GM23338 (cell line): ENCODE results near the gene SFXN1. TPM values are rescaled to one million over a fixed set of nuclear protein-coding genes. Genes with fewer than 3 reads are reported as not detected.

Source experiments
- ATAC-seq: fragments of 200-7000 bp; cut with Tn5 transposase; 3 replicates; pipeline ENCODE4 v1.9.1; 2020
- DNase-seq: peaks from one replicate; pipeline ENCODE4 v3.0.0-alpha.2; 2015; ENCODE audit warnings: low spot score
- H2AFZ ChIP-seq: fragments of 200-600 bp; sonication (generic); 2 replicates; pipeline ENCODE4 v1.8.0; 2016; ENCODE audit warnings: antibody characterized with exemption, mild to moderate bottlenecking, moderate library complexity
- H3F3A ChIP-seq: fragments of 200-600 bp; sonication (generic); replicated peaks from 2 replicates; pipeline ENCODE4 v1.8.0; 2017; ENCODE audit warnings: antibody characterized with exemption, mixed run types, low read depth
- H3K27ac ChIP-seq: fragments of 200-600 bp; sonication (generic); 2 replicates; pipeline ENCODE4 v1.6.1; 2016; ENCODE audit warnings: low read depth
- H3K27me3 ChIP-seq: fragments of 200-600 bp; sonication (generic); 2 replicates; pipeline ENCODE4 v1.8.0; 2016; ENCODE audit warnings: mild to moderate bottlenecking, mixed run types, moderate library complexity; ENCODE audit not compliant: insufficient read depth
- H3K36me3 ChIP-seq: fragments of 200-600 bp; sonication (generic); 2 replicates; pipeline ENCODE4 v1.8.0; 2016; ENCODE audit warnings: mild to moderate bottlenecking; ENCODE audit not compliant: insufficient read depth
- H3K4me1 ChIP-seq: fragments of 200-600 bp; sonication (generic); 2 replicates; pipeline ENCODE4 v1.8.0; 2016; ENCODE audit warnings: mild to moderate bottlenecking, moderate library complexity; ENCODE audit not compliant: insufficient read depth
- H3K4me2 ChIP-seq: fragments of 200-600 bp; sonication (generic); 2 replicates; pipeline ENCODE4 v1.7.1; 2017; ENCODE audit warnings: mixed run types
- H3K4me3 ChIP-seq: fragments of 200-600 bp; sonication (generic); 2 replicates; pipeline ENCODE4 v1.6.1; 2016; ENCODE audit warnings: mixed run types
- H3K79me2 ChIP-seq: fragments of 200-600 bp; sonication (generic); replicated peaks from 2 replicates; pipeline ENCODE4 v1.8.0; 2017; ENCODE audit warnings: mild to moderate bottlenecking; ENCODE audit not compliant: insufficient read depth
- H3K9me2 ChIP-seq: fragments of 200-600 bp; sonication (generic); 2 replicates; pipeline ENCODE4 v1.8.0; 2017; ENCODE audit not compliant: insufficient read depth
- H4K20me1 ChIP-seq: fragments of 200-600 bp; sonication (generic); replicated peaks from 2 replicates; pipeline ENCODE4 v1.8.0; 2017; ENCODE audit warnings: mild to moderate bottlenecking; ENCODE audit not compliant: insufficient read depth
- H3K27ac Mint-ChIP-seq: 2 replicates; pipeline ENCODE4 v1.8.0; 2020; ENCODE audit warnings: inconsistent platforms, mild to moderate bottlenecking, moderate library complexity, mixed read lengths
- H3K27me3 Mint-ChIP-seq: 3 replicates; pipeline ENCODE4 v1.8.0; 2022; ENCODE audit warnings: low read depth, mild to moderate bottlenecking, moderate library complexity, mixed read lengths, inconsistent platforms; ENCODE audit not compliant: insufficient read depth, poor library complexity
- H3K36me3 Mint-ChIP-seq: 3 replicates; pipeline ENCODE4 v1.8.0; 2021; ENCODE audit warnings: low read depth, mild to moderate bottlenecking, inconsistent platforms, moderate library complexity, mixed read lengths
- H3K4me1 Mint-ChIP-seq: 3 replicates; pipeline ENCODE4 v1.8.0; 2020; ENCODE audit warnings: mild to moderate bottlenecking, inconsistent platforms, mixed read lengths
- H3K4me3 Mint-ChIP-seq: 3 replicates; pipeline ENCODE4 v1.8.0; 2021; ENCODE audit warnings: moderate library complexity, mild to moderate bottlenecking, inconsistent platforms, mixed read lengths
- H3K9me3 Mint-ChIP-seq: 3 replicates; pipeline ENCODE4 v1.8.0; 2020; ENCODE audit warnings: moderate library complexity, mild to moderate bottlenecking, inconsistent platforms, mixed read lengths
- CREB1 ChIP-seq: fragments of 250-450 bp; sonication (Bioruptor Pico); IDR thresholded peaks from 2 replicates; pipeline ENCODE4 v1.5.0; 2020; ENCODE audit warnings: low read depth, mild to moderate bottlenecking, moderate library complexity
- CTCF ChIP-seq, 2 experiments: fragments of 200-600 bp in 1 of 2; sonication (generic) in 1 of 2; conservative IDR thresholded peaks; 2 replicates each; pipeline versions ENCODE4 v1.5.1 to v1.6.1; 2016 to 2017; ENCODE audit warnings: antibody characterized with exemption in 2 of 2, low read depth in 2 of 2, mild to moderate bottlenecking in 2 of 2, moderate library complexity in 1 of 2
- ETS1 ChIP-seq: IDR thresholded peaks from 2 replicates; pipeline ENCODE4 v1.6.1; 2016; ENCODE audit warnings: antibody characterized with exemption
- EZH2 ChIP-seq: fragments of 200-600 bp; sonication (generic); IDR thresholded peaks from one replicate; pipeline ENCODE4 v1.8.0; 2017; ENCODE audit warnings: antibody characterized with exemption, mild to moderate bottlenecking, low read depth; ENCODE audit not compliant: unreplicated experiment
- EZH2phosphoT487 ChIP-seq: fragments of 200-600 bp; sonication (generic); IDR thresholded peaks from one replicate; pipeline ENCODE4 v1.8.1; 2018; ENCODE audit warnings: antibody characterized with exemption; ENCODE audit not compliant: unreplicated experiment
- JUNB ChIP-seq: IDR thresholded peaks from one replicate; pipeline ENCODE4 v1.6.1; 2016; ENCODE audit warnings: antibody characterized with exemption; ENCODE audit not compliant: unreplicated experiment
- NANOG ChIP-seq: IDR thresholded peaks from 2 replicates; pipeline ENCODE4 v1.6.1; 2016; ENCODE audit warnings: antibody characterized with exemption, borderline replicate concordance
- POLR2AphosphoS5 ChIP-seq: IDR thresholded peaks from 2 replicates; pipeline ENCODE4 v1.6.1; 2016; ENCODE audit warnings: antibody characterized with exemption, low read depth
- STAT1 ChIP-seq: IDR thresholded peaks from one replicate; pipeline ENCODE4 v1.6.1; 2016; ENCODE audit warnings: antibody characterized with exemption; ENCODE audit not compliant: unreplicated experiment
- ZNF114 ChIP-seq: fragments of 250-450 bp; sonication (Bioruptor Pico); IDR thresholded peaks from 2 replicates; pipeline ENCODE4 v1.5.0; 2020; ENCODE audit warnings: mild to moderate bottlenecking, moderate library complexity
- ZNF331 ChIP-seq: fragments of 250-450 bp; sonication (Bioruptor Pico); IDR thresholded peaks from 2 replicates; pipeline ENCODE4 v1.5.0; 2020; ENCODE audit warnings: low read depth, mild to moderate bottlenecking, moderate library complexity
- polyA plus RNA-seq: library from polyadenylated mRNA; unstranded; fragments of >200 nt; fragmentation: Nextera tagmentation; extraction: Ambion mirVana; gene quantifications from 2 replicates; pipeline ENCODE4 v1.2.1, GENCODE V29; 2016
- total RNA-seq: library from RNA; depleted of rRNA; stranded (reverse); fragments of >200 nt; shearing (Covaris generic); gene quantifications from 2 replicates; pipeline ENCODE4 v1.2.3, GENCODE V29; 2014
- TF ChIP-seq, protein P1 (sequence below): IDR thresholded peaks from one replicate; pipeline ENCODE4 v1.6.1; 2018; ENCODE audit warnings: antibody characterized with exemption; ENCODE audit not compliant: unreplicated experiment
- TF ChIP-seq, protein P2 (sequence below): fragments of 250-450 bp; sonication (Bioruptor Pico); IDR thresholded peaks from 2 replicates; pipeline ENCODE4 v1.5.0; 2020; ENCODE audit warnings: mild to moderate bottlenecking, moderate library complexity

Gene SFXN1
- total and polyA plus RNA-seq, 2 experiments from 2014 or later, result 44.0 to 97.7 TPM

DNA sequence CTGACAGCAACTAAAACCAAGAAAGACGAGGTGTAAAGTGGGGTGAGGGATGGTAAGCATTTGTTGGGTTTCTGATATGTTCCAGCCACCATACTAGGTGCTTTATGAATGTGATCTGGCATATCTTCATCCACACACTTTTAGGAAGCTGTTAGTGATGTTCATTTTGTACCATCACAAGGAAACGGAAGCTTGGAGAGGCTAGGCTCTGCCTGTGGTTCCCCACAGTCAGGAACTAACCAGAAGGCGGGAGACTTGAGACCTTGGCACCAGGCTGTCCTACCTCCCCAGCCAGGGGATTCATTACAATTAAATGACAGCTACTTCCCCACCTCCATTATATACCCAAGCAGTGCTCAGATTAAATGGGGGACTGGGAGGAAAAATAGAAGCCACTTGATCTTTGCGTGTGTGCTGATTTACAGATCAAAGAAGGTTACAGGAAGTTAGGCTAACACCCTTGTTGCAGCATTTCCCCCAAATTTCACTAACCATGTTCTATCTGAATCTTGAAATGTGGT is 43.0 kb downstream of the SFXN1 start:
- H3K36me3 Mint-ChIP-seq, result peaks cover 73% of the 10 kb centered on the region
- H3K27ac Mint-ChIP-seq, result no peak overlapping the region
- no peak overlapping the region for H3K4me2 ChIP-seq
- ATAC-seq (no peak), DNase-seq (no peak)
- H3F3A ChIP-seq, result peaks cover 3% of the 10 kb centered on the region; the same call in 1 of the 2 replicates
- H3K9me3 Mint-ChIP-seq, result no peaks in the 10 kb centered on the region
- TF ChIP-seq, protein P1, sequence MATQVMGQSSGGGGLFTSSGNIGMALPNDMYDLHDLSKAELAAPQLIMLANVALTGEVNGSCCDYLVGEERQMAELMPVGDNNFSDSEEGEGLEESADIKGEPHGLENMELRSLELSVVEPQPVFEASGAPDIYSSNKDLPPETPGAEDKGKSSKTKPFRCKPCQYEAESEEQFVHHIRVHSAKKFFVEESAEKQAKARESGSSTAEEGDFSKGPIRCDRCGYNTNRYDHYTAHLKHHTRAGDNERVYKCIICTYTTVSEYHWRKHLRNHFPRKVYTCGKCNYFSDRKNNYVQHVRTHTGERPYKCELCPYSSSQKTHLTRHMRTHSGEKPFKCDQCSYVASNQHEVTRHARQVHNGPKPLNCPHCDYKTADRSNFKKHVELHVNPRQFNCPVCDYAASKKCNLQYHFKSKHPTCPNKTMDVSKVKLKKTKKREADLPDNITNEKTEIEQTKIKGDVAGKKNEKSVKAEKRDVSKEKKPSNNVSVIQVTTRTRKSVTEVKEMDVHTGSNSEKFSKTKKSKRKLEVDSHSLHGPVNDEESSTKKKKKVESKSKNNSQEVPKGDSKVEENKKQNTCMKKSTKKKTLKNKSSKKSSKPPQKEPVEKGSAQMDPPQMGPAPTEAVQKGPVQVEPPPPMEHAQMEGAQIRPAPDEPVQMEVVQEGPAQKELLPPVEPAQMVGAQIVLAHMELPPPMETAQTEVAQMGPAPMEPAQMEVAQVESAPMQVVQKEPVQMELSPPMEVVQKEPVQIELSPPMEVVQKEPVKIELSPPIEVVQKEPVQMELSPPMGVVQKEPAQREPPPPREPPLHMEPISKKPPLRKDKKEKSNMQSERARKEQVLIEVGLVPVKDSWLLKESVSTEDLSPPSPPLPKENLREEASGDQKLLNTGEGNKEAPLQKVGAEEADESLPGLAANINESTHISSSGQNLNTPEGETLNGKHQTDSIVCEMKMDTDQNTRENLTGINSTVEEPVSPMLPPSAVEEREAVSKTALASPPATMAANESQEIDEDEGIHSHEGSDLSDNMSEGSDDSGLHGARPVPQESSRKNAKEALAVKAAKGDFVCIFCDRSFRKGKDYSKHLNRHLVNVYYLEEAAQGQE, result no peak
- TF ChIP-seq CTCF (conservative IDR thresholded peaks at IDR 0.05; ENCODE audit: low read depth in 2 of 2) (no peak), NANOG (no peak), JUNB (no peak), STAT1 (no peak), POLR2AphosphoS5 (no peak), ZNF331 (no peak), CREB1 (CRISPR knock-in tag) (no peak), ZNF114 (CRISPR knock-in tag) (no peak), EZH2phosphoT487 (no peak), EZH2 (no peak), ETS1 (no peak)
- TF ChIP-seq, protein P2, sequence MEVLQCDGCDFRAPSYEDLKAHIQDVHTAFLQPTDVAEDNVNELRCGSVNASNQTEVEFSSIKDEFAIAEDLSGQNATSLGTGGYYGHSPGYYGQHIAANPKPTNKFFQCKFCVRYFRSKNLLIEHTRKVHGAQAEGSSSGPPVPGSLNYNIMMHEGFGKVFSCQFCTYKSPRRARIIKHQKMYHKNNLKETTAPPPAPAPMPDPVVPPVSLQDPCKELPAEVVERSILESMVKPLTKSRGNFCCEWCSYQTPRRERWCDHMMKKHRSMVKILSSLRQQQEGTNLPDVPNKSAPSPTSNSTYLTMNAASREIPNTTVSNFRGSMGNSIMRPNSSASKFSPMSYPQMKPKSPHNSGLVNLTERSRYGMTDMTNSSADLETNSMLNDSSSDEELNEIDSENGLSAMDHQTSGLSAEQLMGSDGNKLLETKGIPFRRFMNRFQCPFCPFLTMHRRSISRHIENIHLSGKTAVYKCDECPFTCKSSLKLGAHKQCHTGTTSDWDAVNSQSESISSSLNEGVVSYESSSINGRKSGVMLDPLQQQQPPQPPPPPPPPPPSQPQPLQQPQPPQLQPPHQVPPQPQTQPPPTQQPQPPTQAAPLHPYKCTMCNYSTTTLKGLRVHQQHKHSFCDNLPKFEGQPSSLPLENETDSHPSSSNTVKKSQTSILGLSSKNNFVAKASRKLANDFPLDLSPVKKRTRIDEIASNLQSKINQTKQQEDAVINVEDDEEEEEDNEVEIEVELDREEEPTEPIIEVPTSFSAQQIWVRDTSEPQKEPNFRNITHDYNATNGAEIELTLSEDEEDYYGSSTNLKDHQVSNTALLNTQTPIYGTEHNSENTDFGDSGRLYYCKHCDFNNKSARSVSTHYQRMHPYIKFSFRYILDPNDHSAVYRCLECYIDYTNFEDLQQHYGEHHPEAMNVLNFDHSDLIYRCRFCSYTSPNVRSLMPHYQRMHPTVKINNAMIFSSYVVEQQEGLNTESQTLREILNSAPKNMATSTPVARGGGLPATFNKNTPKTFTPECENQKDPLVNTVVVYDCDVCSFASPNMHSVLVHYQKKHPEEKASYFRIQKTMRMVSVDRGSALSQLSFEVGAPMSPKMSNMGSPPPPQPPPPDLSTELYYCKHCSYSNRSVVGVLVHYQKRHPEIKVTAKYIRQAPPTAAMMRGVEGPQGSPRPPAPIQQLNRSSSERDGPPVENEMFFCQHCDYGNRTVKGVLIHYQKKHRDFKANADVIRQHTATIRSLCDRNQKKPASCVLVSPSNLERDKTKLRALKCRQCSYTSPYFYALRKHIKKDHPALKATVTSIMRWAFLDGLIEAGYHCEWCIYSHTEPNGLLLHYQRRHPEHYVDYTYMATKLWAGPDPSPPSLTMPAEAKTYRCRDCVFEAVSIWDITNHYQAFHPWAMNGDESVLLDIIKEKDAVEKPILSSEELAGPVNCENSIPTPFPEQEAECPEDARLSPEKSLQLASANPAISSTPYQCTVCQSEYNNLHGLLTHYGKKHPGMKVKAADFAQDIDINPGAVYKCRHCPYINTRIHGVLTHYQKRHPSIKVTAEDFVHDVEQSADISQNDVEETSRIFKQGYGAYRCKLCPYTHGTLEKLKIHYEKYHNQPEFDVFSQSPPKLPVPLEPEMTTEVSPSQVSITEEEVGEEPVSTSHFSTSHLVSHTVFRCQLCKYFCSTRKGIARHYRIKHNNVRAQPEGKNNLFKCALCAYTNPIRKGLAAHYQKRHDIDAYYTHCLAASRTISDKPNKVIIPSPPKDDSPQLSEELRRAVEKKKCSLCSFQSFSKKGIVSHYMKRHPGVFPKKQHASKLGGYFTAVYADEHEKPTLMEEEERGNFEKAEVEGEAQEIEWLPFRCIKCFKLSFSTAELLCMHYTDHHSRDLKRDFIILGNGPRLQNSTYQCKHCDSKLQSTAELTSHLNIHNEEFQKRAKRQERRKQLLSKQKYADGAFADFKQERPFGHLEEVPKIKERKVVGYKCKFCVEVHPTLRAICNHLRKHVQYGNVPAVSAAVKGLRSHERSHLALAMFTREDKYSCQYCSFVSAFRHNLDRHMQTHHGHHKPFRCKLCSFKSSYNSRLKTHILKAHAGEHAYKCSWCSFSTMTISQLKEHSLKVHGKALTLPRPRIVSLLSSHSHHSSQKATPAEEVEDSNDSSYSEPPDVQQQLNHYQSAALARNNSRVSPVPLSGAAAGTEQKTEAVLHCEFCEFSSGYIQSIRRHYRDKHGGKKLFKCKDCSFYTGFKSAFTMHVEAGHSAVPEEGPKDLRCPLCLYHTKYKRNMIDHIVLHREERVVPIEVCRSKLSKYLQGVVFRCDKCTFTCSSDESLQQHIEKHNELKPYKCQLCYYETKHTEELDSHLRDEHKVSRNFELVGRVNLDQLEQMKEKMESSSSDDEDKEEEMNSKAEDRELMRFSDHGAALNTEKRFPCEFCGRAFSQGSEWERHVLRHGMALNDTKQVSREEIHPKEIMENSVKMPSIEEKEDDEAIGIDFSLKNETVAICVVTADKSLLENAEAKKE (CRISPR knock-in tag), result no peak
- H4K20me1 ChIP-seq, result 0 out of 2 replicates have a peak, but pooled peaks cover 3% of the 10 kb centered on the region
- H3K4me3 ChIP-seq, result no peak overlapping the region
- H3K4me3 Mint-ChIP-seq, result no peak overlapping the region
- H3K4me1 ChIP-seq, result no peaks in the 10 kb centered on the region
- no peaks in the 10 kb centered on the region for H3K27me3 Mint-ChIP-seq
- no peak overlapping the region for H3K27ac ChIP-seq
- no peaks in the 10 kb centered on the region for H3K27me3 ChIP-seq
- peaks cover 35% of the 10 kb centered on the region for H3K36me3 ChIP-seq
- H3K79me2 ChIP-seq, result no peaks in the 10 kb centered on the region
- no peaks in the 10 kb centered on the region for H3K9me2 ChIP-seq
- no peaks in the 10 kb centered on the region for H3K4me1 Mint-ChIP-seq
- H2AFZ ChIP-seq, result no peak overlapping the region
